Stimulated activated CD4-positive, alpha-beta T cell treated with anti-CD3 and anti-CD28 coated beads, Interleukin-12 subunit alpha, Interleukin-12 subunit beta, amount 100 ng/mL, for 4 hours (primary cell): ENCODE results near the gene TIGD3.

Source experiments
- DNase-seq: peaks from one replicate; pipeline ENCODE4 v3.0.0-alpha.2; 2020

Gene TIGD3, protein sequence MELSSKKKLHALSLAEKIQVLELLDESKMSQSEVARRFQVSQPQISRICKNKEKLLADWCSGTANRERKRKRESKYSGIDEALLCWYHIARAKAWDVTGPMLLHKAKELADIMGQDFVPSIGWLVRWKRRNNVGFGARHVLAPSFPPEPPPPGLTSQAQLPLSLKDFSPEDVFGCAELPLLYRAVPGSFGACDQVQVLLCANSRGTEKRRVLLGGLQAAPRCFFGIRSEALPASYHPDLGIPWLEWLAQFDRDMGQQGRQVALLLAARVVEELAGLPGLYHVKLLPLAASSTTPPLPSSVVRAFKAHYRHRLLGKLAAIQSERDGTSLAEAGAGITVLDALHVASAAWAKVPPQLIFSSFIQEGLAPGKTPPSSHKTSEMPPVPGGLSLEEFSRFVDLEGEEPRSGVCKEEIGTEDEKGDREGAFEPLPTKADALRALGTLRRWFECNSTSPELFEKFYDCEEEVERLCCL

GRCh38 chr11:65354265-65355012 lies at the start of gene TIGD3:
Gene TIGD3 (plus strand): TSS chr11:65354751. CDS start chr11:65355809, 1,058 bp downstream.
- DNase-seq, result peak; percentile 98

DNA sequence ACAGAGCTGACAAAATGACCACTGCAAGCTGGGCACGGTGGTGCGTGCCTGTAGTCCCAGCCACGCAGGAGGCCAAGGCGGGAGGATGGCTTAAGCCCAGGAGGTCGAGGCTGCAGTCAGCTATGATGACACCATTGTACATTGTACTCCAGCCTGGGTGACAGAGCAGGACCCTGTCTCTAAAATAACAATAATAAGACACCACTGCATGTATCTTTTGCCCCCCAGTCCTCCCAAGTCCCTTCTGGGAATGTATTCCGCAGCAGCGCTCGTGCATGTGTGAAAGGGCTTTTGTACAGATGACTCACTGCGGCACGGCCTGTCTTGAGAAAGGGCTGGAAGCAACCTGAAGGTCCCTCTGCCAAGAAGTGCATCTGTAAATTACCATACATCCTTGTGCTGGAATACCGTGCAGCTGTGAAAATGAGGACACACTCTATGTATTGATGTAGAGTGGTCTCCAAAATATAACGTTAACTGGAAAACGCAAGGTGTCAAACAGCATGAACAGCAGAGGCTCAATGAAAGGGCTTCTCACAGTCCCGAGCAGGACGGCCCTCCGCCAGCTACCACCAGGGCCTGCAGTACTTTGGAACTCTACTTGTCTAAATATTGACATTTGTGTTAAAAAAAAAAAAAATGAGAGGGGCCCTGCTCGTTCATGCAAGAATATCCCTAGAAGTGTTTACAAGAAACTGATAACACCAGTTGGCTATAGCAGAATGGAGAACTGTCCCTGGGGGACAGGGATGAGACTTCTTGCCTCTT lies 48.9 kb upstream of the TIGD3 start:
- DNase-seq, result no peak

- DNase-seq, result no peak
Observed at GRCh38 chr11:65307298-65308229, 47.0 kb upstream of the TIGD3 start.

GRCh38 chr11:65308281-65308891 lies 46.2 kb upstream of the TIGD3 start:
- no peak for DNase-seq

- DNase-seq, result no peak
Observed at GRCh38 chr11:65309006-65309405, 45.5 kb upstream of the TIGD3 start.

DNA sequence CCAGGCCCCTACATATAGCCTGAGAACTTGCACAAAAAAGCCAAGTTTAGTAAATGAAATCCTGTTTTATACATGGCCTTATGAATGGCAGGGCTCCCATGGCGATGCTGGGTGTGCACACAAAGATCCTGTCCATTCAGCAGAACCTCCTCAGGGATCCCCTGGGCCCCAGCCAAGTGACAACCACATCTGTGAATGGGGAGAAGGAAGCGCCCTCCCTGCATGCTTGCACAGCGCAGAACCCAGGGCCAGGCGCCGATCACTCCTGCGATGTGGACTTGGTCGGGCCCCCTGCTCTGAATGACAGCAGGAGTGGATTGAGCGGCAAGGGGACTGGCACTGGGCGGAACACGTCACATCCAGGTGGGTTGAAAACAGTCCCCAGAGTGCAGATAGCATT lies 44.3 kb upstream of the TIGD3 start:
- DNase-seq, result no peak

DNA sequence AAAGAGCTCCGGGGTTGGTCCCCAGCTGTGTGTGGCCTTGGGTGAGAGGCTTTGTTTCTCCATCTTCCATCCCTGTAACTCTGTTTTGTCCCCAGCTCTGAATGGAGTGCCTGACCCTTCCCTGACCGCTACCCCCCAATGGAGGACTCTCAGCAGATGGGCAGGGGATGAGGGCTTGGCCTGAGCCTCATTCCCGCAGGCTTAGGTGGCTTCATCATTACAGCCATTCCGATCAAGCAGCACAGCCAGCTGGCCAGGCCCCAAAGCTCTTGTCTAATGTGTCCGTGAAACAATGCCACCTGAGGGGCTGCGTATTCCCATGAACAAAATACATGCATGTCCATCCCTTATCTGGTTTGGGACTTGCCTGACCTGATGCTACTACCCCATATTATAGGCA lies 43.8 kb upstream of the TIGD3 start:
- no peak for DNase-seq

DNA sequence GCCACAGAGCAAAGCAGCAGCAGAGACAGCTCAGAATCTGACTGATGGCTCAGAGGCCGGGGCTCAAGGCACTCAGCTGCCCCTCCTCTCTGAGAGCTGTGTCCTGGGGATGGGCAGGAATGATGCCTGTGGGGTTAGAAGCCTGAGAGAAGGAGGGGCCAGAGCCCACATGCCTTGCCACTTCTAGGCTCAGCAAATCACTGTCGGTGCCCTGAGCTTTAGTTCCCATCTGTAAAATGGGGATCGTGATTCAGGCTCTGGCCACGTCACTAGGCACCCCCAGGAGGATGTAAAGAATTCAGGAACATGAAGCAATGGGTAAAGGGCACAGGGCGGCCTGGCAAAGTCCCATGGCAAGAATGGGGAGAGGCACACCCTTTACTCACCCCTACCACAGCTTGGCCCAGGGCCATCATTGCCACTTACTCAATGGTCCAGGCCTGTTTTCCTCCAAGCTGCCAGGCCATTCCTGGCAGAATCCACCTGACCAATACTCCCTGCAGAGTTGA lies 43.3 kb upstream of the TIGD3 start:
- no peak for DNase-seq

GRCh38 chr11:65314501-65315203 lies 39.9 kb upstream of the TIGD3 start, which contains the start of gene CDC42EP2:
Gene CDC42EP2 (plus strand): TSS chr11:65314866. CDS start chr11:65320899, 6,033 bp downstream.
- peak; percentile 80 for DNase-seq

GRCh38 chr11:65315204-65315865 lies 39.2 kb upstream of the TIGD3 start:
- DNase-seq, result peak; percentile 86

GRCh38 chr11:65315866-65316226 lies 38.7 kb upstream of the TIGD3 start:
- DNase-seq, result no peak

DNA sequence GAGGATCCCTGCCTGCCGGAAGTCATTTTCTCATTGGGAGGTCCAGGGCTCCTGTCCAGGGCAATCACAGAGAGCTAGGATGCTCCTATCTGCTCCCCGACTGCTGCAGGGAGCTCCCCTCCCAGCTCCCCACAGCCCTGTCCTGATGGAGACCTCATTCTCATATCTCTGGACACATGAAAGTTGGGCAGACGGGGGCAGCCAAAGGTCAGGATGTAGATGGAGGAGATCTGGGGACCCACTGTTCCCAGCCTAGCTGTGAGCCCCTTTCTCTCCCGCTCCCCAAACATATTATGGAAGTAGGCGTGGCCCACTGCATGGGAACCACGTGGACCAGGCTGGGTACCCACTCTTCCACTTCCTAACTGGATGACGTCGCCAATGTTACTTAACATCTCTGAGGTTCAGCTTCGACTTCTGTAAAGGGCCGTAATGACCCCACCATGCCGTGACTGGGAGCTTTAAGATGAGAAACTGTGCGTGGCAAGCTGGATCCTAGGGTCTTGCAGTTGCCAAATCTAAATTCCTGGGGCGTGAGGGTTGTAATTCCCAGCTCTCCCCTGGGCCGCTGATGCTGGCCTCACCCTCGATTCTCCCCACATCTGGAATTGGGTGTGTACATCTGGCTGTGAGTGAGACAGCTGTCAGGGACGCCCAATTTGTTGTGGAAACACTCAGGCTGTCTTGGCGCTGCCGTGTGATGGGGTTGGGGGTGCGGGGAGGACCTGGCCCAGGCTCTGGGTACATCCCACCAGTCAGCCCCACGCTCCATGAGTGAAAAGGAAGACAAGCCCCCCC lies 38.1 kb upstream of the TIGD3 start:
- DNase-seq, result no peak

DNA sequence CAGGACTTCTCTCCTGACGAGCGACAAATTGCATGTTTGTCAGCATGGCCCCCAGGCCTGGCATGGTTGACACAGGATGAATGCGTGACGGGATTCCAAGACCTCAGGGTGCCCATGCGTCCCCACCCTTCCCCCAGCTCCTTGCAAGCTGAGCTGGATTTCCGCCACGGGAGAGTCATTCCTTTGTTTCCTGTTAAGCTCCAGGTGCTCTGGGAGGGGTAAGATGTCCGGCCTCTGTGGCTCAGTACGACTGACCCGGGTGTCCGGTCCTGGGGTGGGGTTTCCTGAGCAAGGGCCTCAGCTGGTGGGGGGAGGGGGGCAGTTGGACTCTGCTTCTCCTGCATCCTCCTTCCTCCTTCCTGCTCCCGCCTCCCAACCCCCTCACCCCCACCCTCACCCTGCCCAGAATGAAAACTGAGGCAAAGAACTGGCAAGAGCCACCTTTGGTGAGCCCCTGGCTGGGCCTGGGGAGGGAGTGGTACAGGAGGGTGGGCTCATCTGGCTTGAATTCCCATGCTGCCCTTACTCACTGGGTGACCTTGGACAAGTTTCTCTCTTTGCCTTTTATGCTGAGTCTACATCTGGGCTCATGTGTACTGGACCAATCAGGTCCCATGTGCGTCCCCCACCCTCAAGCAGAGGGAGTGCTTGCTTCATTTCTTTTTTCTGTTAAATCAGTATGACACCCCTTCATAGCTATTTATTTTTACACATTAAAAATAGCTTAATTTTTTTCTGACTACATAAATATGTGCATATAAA lies 37.3 kb upstream of the TIGD3 start:
- DNase-seq, result no peak

- DNase-seq, result no peak
Observed at GRCh38 chr11:65320386-65321075, 34.0 kb upstream of the TIGD3 start.

- DNase-seq, result no peak
Observed at GRCh38 chr11:65321076-65321475, 33.5 kb upstream of the TIGD3 start.

DNA sequence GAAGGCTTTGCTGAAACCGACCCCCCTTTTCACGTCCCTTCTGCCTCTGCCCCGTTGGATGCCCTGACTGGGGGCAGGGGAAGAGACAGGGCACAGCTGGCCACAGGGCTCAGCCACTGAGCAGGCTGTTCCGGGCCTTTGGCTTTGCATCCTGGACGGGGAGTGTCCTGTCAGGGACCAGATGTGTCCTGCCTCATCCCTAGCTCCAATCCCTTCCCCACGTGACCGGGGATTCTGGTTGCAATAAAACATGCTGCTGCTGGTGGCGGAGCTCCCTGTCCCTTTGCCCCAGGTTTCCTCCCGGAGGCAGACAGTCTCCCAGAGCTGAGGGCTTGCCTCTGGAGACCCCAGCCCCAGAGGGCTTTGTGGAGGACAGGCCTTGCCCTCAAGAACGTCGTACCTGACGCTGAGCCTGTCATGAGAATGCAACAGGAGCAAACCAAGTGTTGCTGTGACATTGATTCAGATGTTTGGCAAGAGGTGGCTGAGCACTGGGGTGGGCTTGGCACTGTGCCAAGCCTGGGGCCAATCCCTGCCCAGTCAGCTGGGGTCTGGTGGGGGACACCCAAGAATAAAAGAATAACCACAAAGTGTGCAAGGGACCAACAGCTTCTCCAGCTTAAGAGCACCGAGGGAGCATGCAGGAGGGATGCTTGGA lies 32.6 kb upstream of the TIGD3 start:
- no peak for DNase-seq

GRCh38 chr11:65323813-65324212 lies 30.7 kb upstream of the TIGD3 start:
- DNase-seq, result no peak
